DOHH2 (cell line): ENCODE results near the gene AIP.

Experiments
- H3F3A ChIP-seq: fragments of 200-600 bp; sonication (generic), shearing (Covaris generic); 2 replicates; pipeline ENCODE4 v1.6.0; 2016; ENCODE audit warnings: antibody characterized with exemption, mild to moderate bottlenecking; ENCODE audit not compliant: control insufficient read depth, insufficient read depth
- H3K27ac ChIP-seq: fragments of 200-600 bp; sonication (generic); 2 replicates; pipeline ENCODE4 v1.5.1; 2014; ENCODE audit warnings: low read depth, mild to moderate bottlenecking, low read length, moderate library complexity
- H3K27me3 ChIP-seq: fragments of 200-600 bp; sonication (generic); 2 replicates; pipeline ENCODE4 v1.6.1; 2014; ENCODE audit warnings: mild to moderate bottlenecking, low read length, mixed read lengths; ENCODE audit not compliant: control insufficient read depth
- H3K36me3 ChIP-seq: fragments of 200-600 bp; sonication (generic); 2 replicates; pipeline ENCODE4 v1.6.1; 2014; ENCODE audit warnings: mild to moderate bottlenecking, low read length, moderate library complexity, mixed read lengths; ENCODE audit not compliant: control insufficient read depth
- H3K4me1 ChIP-seq: fragments of 200-600 bp; sonication (generic); 2 replicates; pipeline ENCODE4 v1.6.1; 2014; ENCODE audit warnings: mild to moderate bottlenecking, low read length, mixed read lengths; ENCODE audit not compliant: control insufficient read depth
- H3K4me2 ChIP-seq: fragments of 200-600 bp; sonication (generic); 2 replicates; pipeline ENCODE4 v1.6.0; 2014; ENCODE audit warnings: mild to moderate bottlenecking, low read length, moderate library complexity
- H3K4me3 ChIP-seq: fragments of 200-600 bp; sonication (generic); 2 replicates; pipeline ENCODE4 v1.5.1; 2014; ENCODE audit warnings: mild to moderate bottlenecking, low read length, mixed read lengths
- H3K79me2 ChIP-seq: fragments of 200-600 bp; sonication (generic); 2 replicates; pipeline ENCODE4 v1.6.1; 2014; ENCODE audit warnings: mild to moderate bottlenecking, low read length, mixed read lengths; ENCODE audit not compliant: control insufficient read depth
- H3K9me2 ChIP-seq: fragments of 200-600 bp; sonication (generic); replicated peaks from 2 replicates; pipeline ENCODE4 v1.6.1; 2014; ENCODE audit warnings: mild to moderate bottlenecking, low read length, mixed read lengths; ENCODE audit not compliant: control insufficient read depth
- H3K9me3 ChIP-seq: fragments of 200-600 bp; sonication (generic); 2 replicates; pipeline ENCODE4 v1.6.1; 2014; ENCODE audit warnings: antibody characterized with exemption, low read length, mixed read lengths; ENCODE audit not compliant: control insufficient read depth, insufficient read depth
- H4K20me1 ChIP-seq: fragments of 200-600 bp; sonication (generic); 2 replicates; pipeline ENCODE4 v1.6.0; 2014; ENCODE audit warnings: low read depth, mild to moderate bottlenecking, antibody characterized with exemption, low read length, moderate library complexity; ENCODE audit not compliant: control insufficient read depth, insufficient read depth
- EZH2phosphoT487 ChIP-seq: fragments of 200-600 bp; sonication (generic); IDR thresholded peaks from 2 replicates; pipeline ENCODE4 v1.6.1; 2017; ENCODE audit warnings: borderline replicate concordance, mild to moderate bottlenecking, antibody characterized with exemption, low read length, moderate library complexity, mixed read lengths
- TF ChIP-seq, protein P1 (sequence below): fragments of 200-600 bp; sonication (generic); IDR thresholded peaks from one replicate; pipeline ENCODE4 v1.5.1; 2014; ENCODE audit warnings: antibody characterized with exemption, mild to moderate bottlenecking, low read depth, low read length; ENCODE audit not compliant: poor library complexity, severe bottlenecking

The AIP gene

DNA sequence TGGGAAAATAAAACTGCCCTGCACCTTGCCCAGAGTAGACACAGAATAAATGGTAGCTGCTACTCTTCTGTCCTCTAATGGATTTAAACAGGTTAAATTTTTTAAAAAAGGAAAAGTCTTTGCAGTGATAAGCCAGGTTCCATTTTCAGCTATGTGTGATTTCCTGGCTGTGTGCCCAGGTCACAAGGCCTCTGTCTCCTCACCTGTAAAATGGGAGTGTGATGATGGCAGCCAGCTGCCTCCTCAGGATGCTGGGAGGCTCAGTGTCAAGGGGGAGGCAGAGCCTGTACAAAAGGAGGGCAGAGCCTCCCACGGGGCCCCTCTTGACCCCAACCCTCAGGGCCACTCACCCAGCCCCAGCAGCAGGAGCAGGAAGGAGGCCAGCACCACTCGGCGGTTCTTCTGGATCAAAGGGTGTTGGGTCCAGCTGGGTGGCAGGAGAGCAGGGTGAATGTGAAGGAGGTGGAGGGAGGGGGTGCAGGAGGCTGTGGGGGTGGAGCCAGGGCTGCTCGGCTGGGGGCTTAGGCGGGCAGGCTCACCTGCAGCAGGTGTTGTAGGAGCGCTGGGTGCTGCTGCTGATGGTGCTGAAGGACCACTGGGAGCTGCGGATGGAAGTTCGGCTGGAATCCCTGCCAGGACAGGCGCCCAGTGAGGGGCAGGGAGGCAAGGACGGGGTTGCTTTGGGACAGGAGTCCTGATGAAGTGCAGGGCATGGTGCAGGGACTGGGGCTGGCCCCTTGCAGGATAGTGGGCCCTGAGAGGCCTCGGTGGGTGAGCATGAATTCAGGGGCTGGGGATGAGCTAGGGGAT is 15.7 kb upstream of the AIP start:
- Histone ChIP-seq H3K4me2 (peak overlapping the region; percentile 95), H3K4me3 (peak overlapping the region; percentile 77), H3K79me2 (peaks cover 28% of the 10 kb centered on the region), H3K27ac (peak overlapping the region; percentile 39), H4K20me1 (no peaks in the 10 kb centered on the region), H3K9me2 (no peaks in the 10 kb centered on the region), H3K4me1 (peaks cover 66% of the 10 kb centered on the region), H3K36me3 (peaks cover 21% of the 10 kb centered on the region), H3K27me3 (no peaks in the 10 kb centered on the region), H3F3A (peaks cover 3% of the 10 kb centered on the region; the same call in 1 of the 2 replicates), H3K9me3 (no peaks in the 10 kb centered on the region)
- TF ChIP-seq EZH2phosphoT487: no peak
- TF ChIP-seq, protein P1, sequence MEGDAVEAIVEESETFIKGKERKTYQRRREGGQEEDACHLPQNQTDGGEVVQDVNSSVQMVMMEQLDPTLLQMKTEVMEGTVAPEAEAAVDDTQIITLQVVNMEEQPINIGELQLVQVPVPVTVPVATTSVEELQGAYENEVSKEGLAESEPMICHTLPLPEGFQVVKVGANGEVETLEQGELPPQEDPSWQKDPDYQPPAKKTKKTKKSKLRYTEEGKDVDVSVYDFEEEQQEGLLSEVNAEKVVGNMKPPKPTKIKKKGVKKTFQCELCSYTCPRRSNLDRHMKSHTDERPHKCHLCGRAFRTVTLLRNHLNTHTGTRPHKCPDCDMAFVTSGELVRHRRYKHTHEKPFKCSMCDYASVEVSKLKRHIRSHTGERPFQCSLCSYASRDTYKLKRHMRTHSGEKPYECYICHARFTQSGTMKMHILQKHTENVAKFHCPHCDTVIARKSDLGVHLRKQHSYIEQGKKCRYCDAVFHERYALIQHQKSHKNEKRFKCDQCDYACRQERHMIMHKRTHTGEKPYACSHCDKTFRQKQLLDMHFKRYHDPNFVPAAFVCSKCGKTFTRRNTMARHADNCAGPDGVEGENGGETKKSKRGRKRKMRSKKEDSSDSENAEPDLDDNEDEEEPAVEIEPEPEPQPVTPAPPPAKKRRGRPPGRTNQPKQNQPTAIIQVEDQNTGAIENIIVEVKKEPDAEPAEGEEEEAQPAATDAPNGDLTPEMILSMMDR: no peak

DNA sequence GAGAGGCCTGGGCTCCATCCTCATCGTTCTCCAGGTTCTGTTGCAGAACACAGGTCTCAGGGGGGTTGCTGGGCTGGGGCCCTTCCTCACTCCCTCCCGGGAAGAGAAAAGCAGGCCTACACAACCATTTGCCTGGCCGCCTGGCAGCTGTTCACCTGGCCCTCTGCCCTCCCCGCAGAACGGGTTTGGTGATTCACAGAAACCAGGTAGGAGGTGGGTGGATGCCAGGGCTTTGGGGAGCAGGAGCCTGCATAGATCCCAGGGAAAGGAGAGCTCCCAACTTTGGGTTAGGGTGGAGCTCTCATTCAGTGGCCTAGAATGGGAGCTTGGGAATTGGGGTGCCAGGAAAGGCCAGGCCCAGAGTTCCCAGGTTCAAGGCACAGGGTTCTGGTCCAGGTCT is 14.8 kb upstream of the AIP start:
- no peaks in the 10 kb centered on the region for H3K9me3 ChIP-seq
- no peaks in the 10 kb centered on the region for H4K20me1 ChIP-seq
- no peaks in the 10 kb centered on the region for H3K27me3 ChIP-seq
- H3K27ac ChIP-seq: peak overlapping the region; percentile 39
- H3K79me2 ChIP-seq: peaks cover 28% of the 10 kb centered on the region
- no peaks in the 10 kb centered on the region for H3K9me2 ChIP-seq
- peak overlapping the region; percentile 95 for H3K4me2 ChIP-seq
- H3F3A ChIP-seq: peaks cover 3% of the 10 kb centered on the region; the same call in 1 of the 2 replicates
- H3K4me1 ChIP-seq: peaks cover 64% of the 10 kb centered on the region
- peak overlapping the region; percentile 77 for H3K4me3 ChIP-seq
- peaks cover 21% of the 10 kb centered on the region for H3K36me3 ChIP-seq
- TF ChIP-seq EZH2phosphoT487: no peak
- TF ChIP-seq, protein P1: no peak

DNA sequence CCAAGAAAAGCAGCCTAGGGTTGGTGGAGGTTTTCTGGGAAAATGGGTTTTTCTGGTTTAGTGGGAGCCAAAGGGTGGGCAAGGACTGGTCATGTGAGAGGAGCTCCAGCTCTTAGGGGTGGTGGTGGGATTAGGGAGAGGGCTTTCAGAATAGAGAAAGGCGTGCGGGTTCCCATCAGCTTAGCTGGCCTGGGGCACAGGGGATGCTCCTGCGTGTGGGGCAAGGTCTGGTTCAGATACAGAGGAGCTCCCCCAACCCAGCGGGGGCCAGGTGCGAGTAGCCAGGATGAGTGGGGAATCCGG is 14.4 kb upstream of the AIP start:
- no peak for TF ChIP-seq EZH2phosphoT487
- TF ChIP-seq, protein P1: no peak
- Histone ChIP-seq H3K27me3 (no peaks in the 10 kb centered on the region), H4K20me1 (no peaks in the 10 kb centered on the region), H3K4me1 (peaks cover 64% of the 10 kb centered on the region), H3K9me2 (no peaks in the 10 kb centered on the region), H3K27ac (peak overlapping the region; percentile 39), H3K36me3 (peaks cover 21% of the 10 kb centered on the region), H3K4me3 (peak overlapping the region; percentile 77), H3K4me2 (peak overlapping the region; percentile 95), H3F3A (peaks cover 3% of the 10 kb centered on the region; the same call in 1 of the 2 replicates), H3K79me2 (peaks cover 28% of the 10 kb centered on the region), H3K9me3 (no peaks in the 10 kb centered on the region)
